Measurements from ENCODE around the gene DNAH2. TPM values are rescaled to one million over a fixed set of nuclear protein-coding genes. Genes with fewer than 3 reads are reported as not detected.
A peak's percentile ranks its signal among the peaks of the same experiment; 100 is the strongest.

Gene DNAH2
- total and polyA plus RNA-seq, 2 of the 13 experiments (the other 11 are each of a cell fraction or from before 2014, with no cell fraction given), result not detected

GRCh38 chr17:7703584-7704479 is 13.7 kb upstream of the DNAH2 start (continued):
- TF ChIP-seq ZNF562 (CRISPR knock-in tag; IDR thresholded peaks at IDR 0.05; ENCODE audit: borderline replicate concordance) (no peak), FOSL1 (CRISPR knock-in tag; IDR thresholded peaks at IDR 0.05; ENCODE audit: borderline replicate concordance) (no peak), ARNTL (CRISPR knock-in tag; IDR thresholded peaks at IDR 0.05) (no peak), SOX13 (IDR thresholded peaks at IDR 0.05) (no peak), SOX13 (CRISPR knock-in tag; conservative IDR thresholded peaks at IDR 0.05 in 1 of 2, IDR thresholded peaks at IDR 0.05 in 1 of 2) (no peak)

- no peaks in the 10 kb centered on the region for H3K9me3 ChIP-seq (ENCODE audit: low read length)
- H3K4me3 ChIP-seq (replicated peaks in 1 of 3; ENCODE audit: insufficient read depth in 1 of 3, low read depth in 2 of 3, low read length in 3 of 3), result peak within 1 kb of the TSS; percentile 26 to 61 (median 40); a peak in 4 of 6 replicates
- POLR2A ChIA-PET, result interaction anchor here (1.5 kb wide), 1 partner anchor 17 kb away, joined by 4 read pairs; the partner anchor contains the start of gene TP53
- H3K79me2 ChIP-seq (ENCODE audit: insufficient read depth, low read length), result no peaks in the 10 kb centered on the region
- peaks cover 0 to 4% of the 10 kb centered on the region in 2 experiments; a peak in 3 of 5 replicates for H3K36me3 ChIP-seq (replicated peaks in 1 of 2; ENCODE audit: control insufficient read depth in 1 of 2, insufficient read depth in 2 of 2, low read length in 2 of 2)
- no peak within 1 kb of the TSS for H3K9ac ChIP-seq (ENCODE audit: insufficient read depth, low read depth, low read length)
- no peak within 1 kb of the TSS for H2AFZ ChIP-seq (ENCODE audit: low read length)
- WGBS (ENCODE audit: low lambda C conversion rate), result 37% methylated on average over 29 of the region's 45 CpGs
- FAIRE-seq (no peak), ATAC-seq (peak; percentile 25), DNase-seq (ENCODE audit: low spot score) (no peak)
- BruUV-seq (replicated peaks), result no TSS peak
- intact Hi-C loops (cut with micrococcal nuclease; ENCODE audit: unreplicated experiment), result no loop called here
- CTCF ChIA-PET (ENCODE audit: low intra/inter-chr PET ratio, low total read pairs), result no interaction called here
- no peak within 1 kb of the TSS for H3K27ac ChIP-seq (ENCODE audit: extremely low read length, insufficient read depth, low read length)
- no peaks in the 10 kb centered on the region for H4K20me1 ChIP-seq (ENCODE audit: insufficient read depth, low read length)
- H3K4me1 ChIP-seq (ENCODE audit: insufficient read depth, low read length), result peaks cover 6% of the 10 kb centered on the region; the same call in 1 of the 2 replicates
- peaks cover 8 to 41% of the 10 kb centered on the region in 2 experiments for H3K27me3 ChIP-seq (ENCODE audit: control insufficient read depth in 1 of 2, insufficient read depth in 2 of 2, low read length in 2 of 2)
- in situ Hi-C loops (cut with HindIII; ENCODE audit: extremely low pct_ligation_motif_present, low pct_unique_long_range_greater_than_20kb), result no loop called here
- TF ChIP-seq ZNF629 (CRISPR knock-in tag; conservative IDR thresholded peaks at IDR 0.05), result peak; percentile 68; the same call in 1 of the 2 replicates
- peak; percentile 95 for TF ChIP-seq PRDM15 (CRISPR knock-in tag; IDR thresholded peaks at IDR 0.05)
- TF ChIP-seq PATZ1 (CRISPR knock-in tag; IDR thresholded peaks at IDR 0.05), result peak; percentile 36; the same call in 1 of the 2 replicates
- TF ChIP-seq RFX5 (IDR thresholded peaks at IDR 0.05; ENCODE audit: low read depth, low read length), result no peak
- TF ChIP-seq THAP8 (CRISPR knock-in tag; IDR thresholded peaks at IDR 0.05; ENCODE audit: borderline replicate concordance), result no peak
- peak within 1 kb of the TSS; percentile 45 for H3K4me2 ChIP-seq (ENCODE audit: low read depth, low read length)
Measured at GRCh38 chr17:7704601-7705268, 12.8 kb upstream of the DNAH2 start, which contains the start of gene EFNB3. Gene EFNB3 (plus strand): TSS chr17:7705202. CDS start chr17:7705599, 397 bp downstream.
